HEK293T (cell line): ENCODE measurements around the gene ECT2L.

ENCODE experiments used
- ELF4 ChIP-seq: fragments of 450-650 bp; IDR thresholded peaks from 2 replicates; pipeline ENCODE4 v1.6.1; 2017; ENCODE audit warnings: antibody characterized with exemption
- FOXK2 ChIP-seq: fragments of 450-650 bp; IDR thresholded peaks from 2 replicates; pipeline ENCODE4 v1.6.1; 2016; ENCODE audit warnings: mild to moderate bottlenecking
- FOXM1 ChIP-seq: fragments of 450-650 bp; IDR thresholded peaks from 2 replicates; pipeline ENCODE4 v1.6.1; 2017; ENCODE audit warnings: mild to moderate bottlenecking, borderline replicate concordance

DNA sequence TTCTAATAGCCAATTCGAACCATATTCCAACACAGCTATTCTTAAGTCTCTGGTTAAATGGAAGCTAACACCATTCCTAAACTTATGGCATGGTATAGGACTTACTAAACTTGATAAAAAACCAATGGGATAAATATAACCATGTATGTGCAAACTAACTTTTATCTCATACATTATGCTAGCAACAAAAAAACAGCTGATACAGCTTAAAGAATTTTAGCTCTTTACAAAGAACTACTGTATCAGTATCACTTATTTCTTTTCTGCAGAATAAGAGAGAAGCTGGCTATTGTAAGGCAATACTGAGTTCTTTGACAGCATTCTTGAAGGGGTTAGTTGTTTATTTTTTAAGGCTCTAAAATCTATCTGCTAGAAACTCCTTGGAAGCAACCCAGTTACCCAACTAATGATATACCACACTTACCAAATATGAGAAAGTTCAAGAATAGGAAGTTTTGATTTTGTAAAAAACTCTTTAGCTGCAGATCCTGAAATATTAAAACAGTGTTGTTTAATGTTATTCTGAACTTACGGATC lies 147.3 kb downstream of the ECT2L start:
- no peak for TF ChIP-seq ELF4
- TF ChIP-seq FOXM1 = no peak
- TF ChIP-seq FOXK2 = no peak
